ENCODE results near the gene ACKR3. TPM values are rescaled to one million over a fixed set of nuclear protein-coding genes. Genes with fewer than 3 reads are reported as not detected.
A peak's percentile ranks its signal among the peaks of the same experiment; 100 is the strongest.

ACKR3 gene
- total RNA-seq, 2 experiments from 2014 or later, result 0.46 to 2.1 TPM

DNA sequence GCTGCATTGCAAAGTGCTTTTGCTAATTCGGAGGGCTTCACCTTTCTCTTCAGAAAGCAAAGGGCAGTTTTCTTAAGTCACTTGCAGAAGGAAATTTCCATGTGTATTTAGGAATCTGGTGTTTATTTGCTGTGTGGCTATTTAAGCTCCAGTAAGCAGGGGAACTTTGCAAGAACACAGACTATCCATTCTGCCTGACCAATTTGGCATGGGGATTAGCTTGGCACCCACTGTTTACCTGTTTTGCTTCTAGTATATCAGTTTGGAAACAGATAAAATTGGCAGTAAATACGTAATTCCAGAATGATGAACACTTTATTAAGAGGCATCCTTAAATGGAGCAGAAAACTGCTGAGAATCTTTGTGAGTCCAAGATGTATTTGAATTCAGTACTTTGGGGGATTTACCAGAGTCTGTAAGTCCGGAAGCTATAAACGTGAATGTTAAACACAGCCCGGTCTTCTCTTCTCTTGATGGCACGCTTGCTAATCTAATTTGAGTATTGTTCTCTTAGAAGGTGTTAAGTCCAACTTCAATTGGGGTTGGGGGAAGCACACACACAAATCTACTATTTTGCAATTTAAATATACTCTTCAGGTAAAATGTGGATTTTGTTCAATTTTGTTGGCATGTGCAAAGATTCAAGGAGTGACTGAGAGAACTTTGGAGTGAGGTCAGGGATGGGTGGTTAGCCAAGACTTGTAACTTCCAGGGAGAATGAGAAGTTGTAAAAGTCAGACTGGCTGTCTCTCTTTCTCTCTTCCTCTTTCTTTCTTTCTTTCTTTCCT is 650 bp downstream of the ACKR3 start:
- peaks cover 66% of the 10 kb centered on the region for H3K4me1 ChIP-seq (ENCODE audit: insufficient read depth, low read length, poor library complexity, severe bottlenecking)
- TF ChIP-seq EZH2phosphoT487 (IDR thresholded peaks at IDR 0.05; ENCODE audit: borderline replicate concordance, low read depth, low read length), result no peak
- no peak for TF ChIP-seq CTCF (conservative IDR thresholded peaks at IDR 0.05; ENCODE audit: low read length)
- no peaks in the 10 kb centered on the region for H3K36me3 ChIP-seq (ENCODE audit: insufficient read depth, low read length)
- no TSS peak for BruUV-seq (replicated peaks)
- ChIA-PET POLR2A (interaction anchor here (0.5 to 4.8 kb wide), 13 partner anchors 12 to 515 kb away, joined by 3 to 28 read pairs (median 4); no protein-coding TSS in a partner anchor), CTCF (ENCODE audit: unreplicated experiment) (interaction anchor here (0.6 to 3.9 kb wide), 3 partner anchors 57 to 626 kb away, joined by 3 to 45 read pairs (median 4); no protein-coding TSS in a partner anchor)
- no peaks in the 10 kb centered on the region for H4K20me1 ChIP-seq (ENCODE audit: insufficient read depth, low read length)
- H3K4me3 ChIP-seq (ENCODE audit: low read depth, low read length, poor library complexity, severe bottlenecking), result peak overlapping the region; percentile 71
- intact Hi-C loops (cut with micrococcal nuclease; ENCODE audit: unreplicated experiment), result no loop called here
- peak overlapping the region; percentile 67 for H3K27ac ChIP-seq (ENCODE audit: low read depth, low read length, poor library complexity, severe bottlenecking)
- no peaks in the 10 kb centered on the region for H3K9me3 ChIP-seq (ENCODE audit: low read length)
- H3K79me2 ChIP-seq (ENCODE audit: insufficient read depth, low read depth, low read length), result 0 out of 2 replicates have a peak, but pooled peaks cover 6% of the 10 kb centered on the region
- no peaks in the 10 kb centered on the region for H3K9me2 ChIP-seq (ENCODE audit: insufficient read depth, low read length)
- DNase-seq (ENCODE audit: low spot score), result peak; percentile 62
- peak overlapping the region; percentile 81 for H3K4me2 ChIP-seq (ENCODE audit: low read length)
- peak overlapping the region; percentile 94 for H2AFZ ChIP-seq (ENCODE audit: low read length)

DNA sequence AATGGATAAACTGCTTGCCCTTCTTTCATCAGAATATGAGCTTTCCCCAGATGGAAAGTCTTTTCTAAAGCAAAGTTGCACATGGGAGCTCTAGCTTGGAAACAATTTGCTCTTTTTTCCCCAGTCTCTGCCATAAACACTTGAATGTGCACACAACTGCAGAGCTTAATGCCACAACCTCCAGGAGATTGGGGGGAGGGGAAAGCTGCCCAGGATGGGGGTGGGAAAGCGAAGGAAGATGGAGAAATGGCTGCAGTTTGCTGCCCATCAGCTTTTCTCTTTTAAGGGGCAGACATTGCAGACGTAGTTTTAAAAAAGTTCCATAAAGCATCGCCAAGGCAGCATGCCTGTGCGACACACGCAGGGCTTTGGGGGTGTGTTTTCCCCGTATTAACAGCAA is 1.5 kb downstream of the ACKR3 start:
- Histone ChIP-seq H3K4me3 (ENCODE audit: low read depth, low read length, poor library complexity, severe bottlenecking) (peak overlapping the region; percentile 71), H3K4me2 (ENCODE audit: low read length) (peak overlapping the region; percentile 81)
- POLR2A ChIA-PET, result interaction anchor here (0.7 to 4.8 kb wide), 4 partner anchors 12 to 514 kb away, joined by 3 to 28 read pairs (median 4); no protein-coding TSS in a partner anchor

More for the DNA sequence above, 1.5 kb downstream of the ACKR3 start:
- H3K27ac ChIP-seq (ENCODE audit: low read depth, low read length, poor library complexity, severe bottlenecking), result no peak overlapping the region
- BruUV-seq (replicated peaks), result no TSS peak
- TF ChIP-seq EZH2phosphoT487 (IDR thresholded peaks at IDR 0.05; ENCODE audit: borderline replicate concordance, low read depth, low read length) (no peak), CTCF (conservative IDR thresholded peaks at IDR 0.05; ENCODE audit: low read length) (no peak)
- H4K20me1 ChIP-seq (ENCODE audit: insufficient read depth, low read length), result no peaks in the 10 kb centered on the region
- H3K9me3 ChIP-seq (ENCODE audit: low read length), result no peaks in the 10 kb centered on the region
- no peaks in the 10 kb centered on the region for H3K9me2 ChIP-seq (ENCODE audit: insufficient read depth, low read length)
- peak overlapping the region; percentile 94; the same call in 1 of the 2 replicates for H2AFZ ChIP-seq (ENCODE audit: low read length)
- DNase-seq (ENCODE audit: low spot score), result no peak
- CTCF ChIA-PET (ENCODE audit: unreplicated experiment), result interaction anchor here (3.9 kb wide), 1 partner anchor 57 kb away, joined by 45 read pairs; no protein-coding TSS in a partner anchor
- H3K36me3 ChIP-seq (ENCODE audit: insufficient read depth, low read length), result no peaks in the 10 kb centered on the region
- intact Hi-C loops (cut with micrococcal nuclease; ENCODE audit: unreplicated experiment), result no loop called here
- H3K79me2 ChIP-seq (ENCODE audit: insufficient read depth, low read depth, low read length), result 0 out of 2 replicates have a peak, but pooled peaks cover 6% of the 10 kb centered on the region
- H3K4me1 ChIP-seq (ENCODE audit: insufficient read depth, low read length, poor library complexity, severe bottlenecking), result peaks cover 57% of the 10 kb centered on the region
